Activated CD8-positive, alpha-beta memory T cell treated with anti-CD3 and anti-CD28 coated beads, Interleukin-2, amount 50 U/mL, for 24 hours (primary cell): ENCODE measurements around the gene TESK1.
"Not testable (repeated sequence)": the region's sequence is repeated elsewhere in the genome, so short reads cannot be mapped to it uniquely, and the experiment has no call there.

Experiments
- DNase-seq: peaks from one replicate; pipeline ENCODE4 v3.0.0-alpha.2; 2020; ENCODE audit errors: extremely low read depth

Gene TESK1

GRCh38 chr9:35612843-35613242 lies 7.8 kb downstream of the TESK1 start:
- DNase-seq = no peak

GRCh38 chr9:35615981-35616680 lies 11.1 kb downstream of the TESK1 start:
- no peak for DNase-seq

DNA sequence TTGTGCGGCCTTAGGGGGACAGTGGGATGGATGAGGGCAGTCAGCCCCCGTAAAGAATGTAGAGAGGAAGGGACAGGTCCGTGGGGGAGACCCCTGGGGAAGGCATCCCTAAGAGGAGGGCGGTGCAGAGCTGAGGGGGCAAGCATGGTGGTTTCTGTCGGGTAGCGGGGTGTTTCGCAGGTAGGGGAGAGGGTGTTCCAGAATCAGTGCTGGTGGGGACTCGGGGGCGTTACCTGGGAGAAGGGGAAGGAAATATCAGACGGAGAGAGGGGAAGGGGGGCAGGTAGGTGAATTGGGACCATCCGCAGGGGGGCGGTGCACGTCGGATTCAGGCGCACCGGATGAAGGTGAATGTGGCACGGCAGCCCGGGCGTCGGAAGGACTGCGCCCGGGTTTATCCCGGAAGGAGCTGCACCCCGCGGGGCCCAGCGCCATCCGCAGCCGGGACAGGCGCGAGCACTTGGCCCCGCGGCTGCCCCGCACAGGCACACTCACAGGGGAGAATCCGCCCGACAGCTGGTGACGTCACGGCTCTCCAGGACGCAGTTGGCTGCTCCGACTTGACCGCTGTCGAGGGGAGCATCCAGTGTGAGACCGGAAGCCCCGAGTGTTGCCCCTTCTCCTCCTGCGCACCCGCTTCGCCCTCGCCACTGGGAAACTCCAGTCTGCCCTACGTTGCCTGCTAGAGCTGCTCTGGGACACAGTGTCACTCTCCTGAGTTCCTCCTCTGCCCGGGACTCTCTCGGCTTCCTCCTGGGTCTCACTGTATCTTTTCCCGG lies 11.8 kb downstream of the TESK1 start:
- peak; percentile 37 for DNase-seq

- DNase-seq = no peak
Observed at GRCh38 chr9:35617548-35617947, 12.5 kb downstream of the TESK1 start.

GRCh38 chr9:35618325-35618727 lies 13.3 kb downstream of the TESK1 start, which contains the start of gene CD72:
TSS of gene CD72 (minus strand) at chr9:35618413. CDS start at chr9:35618303, 110 bp downstream.
- DNase-seq = no peak

DNA sequence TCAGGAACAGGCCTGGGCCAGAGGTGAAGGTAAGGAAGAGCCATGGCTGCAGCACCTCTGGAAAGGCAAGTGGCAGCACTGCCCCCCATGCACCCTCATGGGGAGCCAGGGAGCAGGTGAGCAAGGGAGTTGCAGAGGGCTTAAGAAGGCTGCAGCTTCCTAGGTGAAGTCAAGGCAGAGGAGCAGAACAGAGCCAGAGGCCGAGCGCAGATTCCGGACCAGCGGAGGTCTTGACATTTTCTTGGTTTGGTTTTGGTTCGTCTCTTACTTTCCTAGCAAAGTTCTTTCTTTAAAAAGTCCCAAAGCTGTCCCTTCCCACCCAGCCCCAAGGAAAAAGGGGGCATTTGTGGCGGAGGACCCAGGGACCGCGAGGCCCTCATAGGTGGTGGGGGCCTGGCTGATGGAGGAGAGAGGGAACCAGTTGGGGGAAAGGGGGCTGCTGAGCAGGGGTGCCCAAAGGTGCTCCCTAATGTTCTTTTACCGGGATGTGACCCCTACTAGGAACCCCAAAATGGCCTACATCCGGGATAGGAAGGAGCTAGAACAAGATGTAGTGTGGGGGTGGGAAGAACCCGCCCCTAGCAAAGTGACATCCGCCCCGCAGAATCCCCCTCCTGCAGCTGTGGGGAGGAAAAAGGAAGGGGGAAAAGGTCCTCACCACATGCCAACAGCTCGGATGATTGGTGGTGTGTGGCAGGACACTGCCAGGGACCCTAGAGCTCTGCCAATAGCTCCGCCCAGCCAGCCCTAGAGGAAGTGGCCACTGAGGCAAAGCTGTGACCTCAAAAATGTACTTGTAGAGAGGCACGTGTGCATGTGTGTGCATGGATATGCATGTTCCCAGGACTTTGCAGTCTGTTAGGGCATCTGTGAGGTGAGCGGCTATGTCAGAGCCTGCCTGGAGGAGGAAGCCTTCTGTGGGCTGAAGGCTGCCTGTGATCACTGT lies 14.1 kb downstream of the TESK1 start:
- no peak for DNase-seq

GRCh38 chr9:35619800-35620158 lies 14.7 kb downstream of the TESK1 start:
- no peak for DNase-seq

DNA sequence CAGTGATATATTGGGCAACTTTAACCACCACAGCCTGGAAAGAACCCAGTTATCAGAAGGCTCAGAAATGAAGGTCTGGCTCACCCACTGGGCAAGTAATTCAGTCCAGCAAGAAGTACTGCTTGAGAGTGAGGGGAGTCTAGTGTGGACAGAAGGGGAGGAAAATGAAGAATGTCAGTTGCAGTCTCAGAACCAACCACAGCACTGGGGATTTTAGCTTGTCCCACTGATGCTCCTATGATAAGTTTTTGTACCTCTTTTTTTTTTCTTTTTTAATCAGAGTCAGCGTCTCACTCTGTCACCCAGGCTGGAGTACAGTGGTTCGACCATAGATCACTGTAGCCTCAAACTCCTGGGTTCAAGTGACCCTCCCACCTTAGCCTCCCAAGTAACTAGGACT lies 22.5 kb downstream of the TESK1 start:
- DNase-seq = no peak

GRCh38 chr9:35628389-35628991 lies 23.4 kb downstream of the TESK1 start:
- DNase-seq = no peak

DNA sequence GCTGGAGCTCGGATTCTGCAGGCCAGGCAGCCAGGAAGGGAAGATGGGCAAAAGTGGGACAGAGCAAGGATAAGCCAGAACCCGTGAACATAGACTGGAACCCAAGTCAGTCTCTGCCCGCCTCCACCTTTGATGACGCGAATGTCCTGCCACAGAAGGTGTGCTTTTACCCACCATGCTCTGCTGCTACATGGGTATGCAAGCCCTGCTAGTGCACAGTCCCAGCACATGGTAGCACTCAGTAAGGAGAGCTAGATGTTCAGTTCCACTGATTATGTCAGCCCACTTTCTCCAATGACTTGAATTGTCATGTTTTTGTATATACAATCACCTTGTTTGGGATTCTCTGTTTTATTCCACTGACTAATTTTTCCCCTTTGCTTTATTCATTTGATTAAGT lies 24.5 kb downstream of the TESK1 start:
- no peak for DNase-seq

GRCh38 chr9:35635730-35636129 lies 30.7 kb downstream of the TESK1 start:
- no peak for DNase-seq

DNA sequence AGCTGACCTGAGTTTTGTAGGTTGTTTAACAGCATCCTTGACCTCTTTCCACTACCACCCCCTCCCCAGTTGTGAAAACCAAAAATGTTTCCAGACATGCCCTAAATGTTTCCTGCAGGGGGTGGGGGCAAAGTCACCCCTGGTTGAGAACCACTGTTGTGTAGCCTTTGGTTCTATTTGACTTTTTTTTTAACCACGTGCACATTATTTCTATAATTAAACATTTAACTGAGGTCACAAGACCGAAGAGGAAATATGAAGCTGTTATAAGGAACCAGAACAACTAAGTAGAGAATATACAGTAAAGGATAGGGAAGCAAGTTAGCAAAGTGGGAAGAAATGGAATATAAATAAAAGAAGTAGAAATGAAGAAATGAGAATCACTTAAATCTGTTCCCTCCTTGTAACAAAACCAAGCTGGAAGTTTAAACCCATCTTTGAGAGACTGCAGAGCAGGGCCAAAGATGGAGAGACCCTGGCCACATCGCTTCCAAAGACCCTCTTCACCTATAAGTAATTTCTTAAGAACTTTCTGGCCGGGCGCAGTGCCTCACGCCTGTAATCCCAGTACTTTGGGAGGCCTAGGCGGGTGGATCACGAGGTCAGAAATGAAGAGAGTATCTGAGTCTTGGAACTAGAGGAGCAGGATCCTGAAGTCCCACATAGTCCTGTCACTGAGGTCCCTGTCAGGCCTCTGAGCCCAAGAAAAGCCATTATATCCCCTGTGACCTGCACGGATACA lies 31.2 kb downstream of the TESK1 start:
- DNase-seq = no peak

GRCh38 chr9:35636877-35637246 lies 31.8 kb downstream of the TESK1 start:
- DNase-seq = not testable (repeated sequence)

DNA sequence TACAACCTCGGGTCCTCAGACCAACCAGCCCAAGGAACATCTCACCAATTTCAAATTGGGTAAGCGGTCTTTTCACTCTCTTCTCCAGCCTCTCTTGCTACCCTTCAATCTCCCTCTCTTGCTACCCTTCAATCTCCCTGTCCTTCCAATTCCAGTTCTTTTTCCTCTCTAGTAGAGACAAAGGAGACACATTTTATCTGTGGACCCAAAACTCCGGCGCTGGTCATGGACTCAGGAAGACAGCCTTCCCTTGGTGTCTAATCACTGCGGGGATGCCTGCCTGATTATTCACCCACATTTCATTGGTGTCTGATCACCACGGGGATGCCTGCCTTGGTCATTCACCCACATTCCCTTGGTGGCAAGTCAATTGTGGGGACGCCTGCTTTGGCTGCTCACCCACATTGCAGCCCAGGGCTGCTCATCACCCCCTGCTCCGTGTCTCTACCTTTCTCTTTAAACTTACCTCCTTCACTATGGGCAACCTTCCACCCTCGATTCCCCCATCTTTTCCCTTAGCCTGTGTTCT lies 32.4 kb downstream of the TESK1 start:
- DNase-seq = not testable (repeated sequence)

GRCh38 chr9:35638751-35639150 lies 33.7 kb downstream of the TESK1 start:
- DNase-seq = not testable (repeated sequence)

DNA sequence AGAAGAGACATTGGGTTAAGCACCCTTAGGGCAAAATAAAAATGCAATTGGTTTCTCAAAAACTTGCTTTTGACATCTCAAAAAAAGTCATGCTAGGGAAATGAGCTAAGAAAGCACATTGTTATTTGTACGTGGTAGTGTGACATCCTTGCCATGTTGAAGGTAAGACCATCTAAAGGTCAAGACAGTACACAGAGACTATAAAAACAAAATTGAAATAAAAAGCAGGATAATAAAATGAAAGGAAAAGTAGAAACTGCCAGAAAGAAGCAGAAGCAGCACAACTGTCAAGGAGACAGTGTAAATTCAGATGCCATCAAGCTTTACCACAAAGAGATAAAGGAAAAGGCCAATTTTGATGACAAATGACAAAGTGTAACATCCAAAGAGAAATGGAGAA lies 34.2 kb downstream of the TESK1 start:
- not testable (repeated sequence) for DNase-seq

DNA sequence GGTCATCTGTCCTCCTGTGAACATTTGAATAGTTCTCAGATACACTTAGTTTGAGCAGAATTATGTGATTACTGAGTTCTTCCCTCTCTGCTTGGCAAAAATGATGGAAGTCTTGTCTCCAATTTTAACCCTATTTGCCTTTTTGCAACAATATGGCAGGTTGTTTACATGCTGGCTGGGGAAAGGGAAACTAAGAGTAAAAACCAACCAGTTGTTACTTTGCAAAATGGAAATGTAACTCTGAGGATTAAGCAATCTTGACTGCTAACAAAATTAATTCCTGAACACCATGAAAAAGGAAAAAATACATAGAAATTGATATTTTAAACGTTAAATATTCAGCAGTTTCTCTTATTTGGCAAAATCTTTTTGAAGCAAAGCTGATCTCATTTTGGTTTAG lies 34.6 kb downstream of the TESK1 start:
- DNase-seq = no peak

DNA sequence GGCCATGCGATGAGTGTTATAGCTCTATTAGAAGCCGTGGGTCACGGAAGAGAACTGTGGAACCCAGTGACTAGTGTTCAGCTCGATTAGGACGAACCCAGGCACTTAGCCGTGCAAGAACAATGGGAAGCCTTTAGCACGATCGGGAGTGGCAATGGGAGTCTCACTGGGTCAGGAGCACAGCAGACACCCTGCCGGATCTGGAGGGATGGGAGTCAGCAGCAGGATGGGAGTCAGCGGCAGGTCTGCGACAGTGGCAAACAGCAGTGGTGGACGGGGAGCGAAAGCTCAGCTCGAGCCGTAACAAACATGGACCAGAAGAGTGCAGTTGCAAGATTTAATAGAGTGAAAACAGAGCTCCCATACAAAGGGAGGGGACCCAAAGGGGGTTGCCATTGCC lies 35.4 kb downstream of the TESK1 start:
- not testable (repeated sequence) for DNase-seq

DNA sequence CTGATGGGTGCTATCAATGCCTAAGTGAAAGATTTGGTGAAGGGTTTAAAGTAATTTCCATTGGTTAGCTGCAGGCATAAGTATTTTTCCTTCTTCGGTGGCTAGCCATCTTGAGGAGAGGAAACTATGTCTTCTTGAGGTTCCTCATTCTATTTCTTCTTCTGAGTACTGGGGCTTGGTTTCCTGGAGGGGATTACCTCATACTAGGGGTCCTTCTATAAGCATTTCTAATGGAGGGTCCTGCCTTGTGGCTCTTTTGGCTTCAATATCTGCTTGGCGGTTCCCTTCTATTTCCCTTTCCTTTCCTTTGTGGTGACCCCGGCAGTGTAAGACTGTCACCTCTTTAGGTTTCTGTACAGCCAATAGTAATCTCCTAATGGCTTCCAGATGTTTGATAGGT lies 36.4 kb downstream of the TESK1 start:
- DNase-seq = not testable (repeated sequence)

DNA sequence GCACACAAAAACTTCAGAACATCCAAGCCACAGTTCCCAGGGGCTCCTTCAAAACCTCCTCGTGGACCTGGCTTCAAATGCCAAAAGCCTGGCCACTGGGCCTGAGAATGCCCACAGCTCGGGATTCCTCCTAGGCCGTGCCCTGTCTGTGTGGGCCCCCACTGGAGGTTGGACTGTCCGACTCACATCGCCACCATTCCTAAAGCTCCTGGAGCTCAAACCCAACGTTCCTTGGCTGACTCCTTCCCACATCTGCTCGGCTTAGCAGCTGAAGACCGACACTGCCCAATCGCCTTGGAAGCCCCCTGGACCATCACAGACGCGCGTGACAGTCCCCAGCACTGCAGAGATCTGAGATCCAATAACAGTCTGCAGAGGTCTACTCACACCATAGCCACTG lies 38.0 kb downstream of the TESK1 start:
- no peak for DNase-seq

DNA sequence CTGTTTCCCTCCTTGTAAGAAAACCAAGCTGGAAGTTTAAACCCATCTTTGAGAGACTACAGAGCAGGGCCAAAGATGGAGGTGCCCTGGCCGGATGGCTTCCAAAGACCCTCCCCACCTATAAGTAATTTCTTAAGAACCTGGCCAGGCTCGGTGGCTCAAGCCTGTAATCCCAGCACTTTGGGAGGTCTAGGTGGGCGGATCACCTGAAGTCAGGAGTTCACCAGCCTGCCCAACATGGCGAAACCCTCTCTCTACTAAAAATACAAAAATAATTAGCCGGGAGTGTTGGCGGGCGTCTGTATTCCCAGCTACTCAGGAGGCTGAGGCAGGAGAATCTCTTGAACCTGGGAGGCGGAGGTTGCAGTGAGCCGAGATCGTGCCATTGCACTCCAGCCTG lies 40.7 kb downstream of the TESK1 start:
- DNase-seq = not testable (repeated sequence)
